MG63 (cell line): Measurements from ENCODE around the gene KRTAP5-2. TPM values are rescaled to one million over a fixed set of nuclear protein-coding genes. Genes with fewer than 3 reads are reported as not detected.

Experiments used
- DNase-seq: peaks from one replicate; pipeline ENCODE4 v3.0.0-alpha.2; 2020
- H3K27me3 ChIP-seq: fragments of 250-450 bp; sonication (Bioruptor Pico); 2 replicates; pipeline ENCODE4 v1.5.1; 2020; ENCODE audit warnings: mild to moderate bottlenecking, moderate library complexity
- H3K36me3 ChIP-seq: fragments of 250-450 bp; sonication (Bioruptor Pico); 2 replicates; pipeline ENCODE4 v1.5.1; 2020; ENCODE audit warnings: mild to moderate bottlenecking, moderate library complexity
- H3K4me3 ChIP-seq: fragments of 250-450 bp; sonication (Bioruptor Pico); 2 replicates; pipeline ENCODE4 v1.5.1; 2020; ENCODE audit warnings: mild to moderate bottlenecking, moderate library complexity
- H3K9me3 ChIP-seq: fragments of 250-450 bp; sonication (Bioruptor Pico); 2 replicates; pipeline ENCODE4 v1.5.1; 2020; ENCODE audit warnings: mild to moderate bottlenecking, moderate library complexity
- total RNA-seq: library from RNA; depleted of rRNA; stranded (reverse); fragments of >200 nt; shearing (Covaris generic); gene quantifications from 2 replicates; pipeline ENCODE4 v1.2.3, GENCODE V29; 2014; ENCODE audit warnings: low replicate concordance; rRNA removed

KRTAP5-2 gene
- total RNA-seq, 1 experiment from 2014 or later = not detected

- H3K9me3 ChIP-seq = no peaks in the 10 kb centered on the region
- H3K36me3 ChIP-seq = peaks cover 10% of the 10 kb centered on the region
- no peak overlapping the region for H3K4me3 ChIP-seq
- H3K27me3 ChIP-seq = no peaks in the 10 kb centered on the region
- no peak for DNase-seq
Observed at GRCh38 chr11:1557051-1557884, 40.8 kb downstream of the KRTAP5-2 start.

- H3K36me3 ChIP-seq = peaks cover 10% of the 10 kb centered on the region; the same call in 1 of the 2 replicates
- H3K27me3 ChIP-seq = no peaks in the 10 kb centered on the region
- H3K4me3 ChIP-seq = no peak overlapping the region
- no peaks in the 10 kb centered on the region for H3K9me3 ChIP-seq
- DNase-seq = no peak
Observed at GRCh38 chr11:1556278-1556902, 41.7 kb downstream of the KRTAP5-2 start.

GRCh38 chr11:1555713-1556153 is 42.4 kb downstream of the KRTAP5-2 start:
- no peaks in the 10 kb centered on the region for H3K9me3 ChIP-seq
- peaks cover 10% of the 10 kb centered on the region; the same call in 1 of the 2 replicates for H3K36me3 ChIP-seq
- no peak overlapping the region for H3K4me3 ChIP-seq
- DNase-seq = no peak
- H3K27me3 ChIP-seq = no peaks in the 10 kb centered on the region

GRCh38 chr11:1554981-1555712 is 42.9 kb downstream of the KRTAP5-2 start:
- DNase-seq = no peak
- H3K27me3 ChIP-seq = no peaks in the 10 kb centered on the region
- no peaks in the 10 kb centered on the region for H3K9me3 ChIP-seq
- H3K36me3 ChIP-seq = peaks cover 10% of the 10 kb centered on the region; the same call in 1 of the 2 replicates
- no peak overlapping the region for H3K4me3 ChIP-seq

GRCh38 chr11:1553808-1554594 is 44.1 kb downstream of the KRTAP5-2 start:
- no peaks in the 10 kb centered on the region for H3K9me3 ChIP-seq
- H3K4me3 ChIP-seq = no peak overlapping the region
- H3K36me3 ChIP-seq = peaks cover 10% of the 10 kb centered on the region; the same call in 1 of the 2 replicates
- DNase-seq = no peak
- H3K27me3 ChIP-seq = no peaks in the 10 kb centered on the region

- Histone ChIP-seq H3K9me3 (no peaks in the 10 kb centered on the region), H3K4me3 (no peak overlapping the region), H3K27me3 (peaks cover 7% of the 10 kb centered on the region), H3K36me3 (no peaks in the 10 kb centered on the region)
- no peak for DNase-seq
Observed at GRCh38 chr11:1549338-1550330, 48.5 kb downstream of the KRTAP5-2 start.

GRCh38 chr11:1548221-1549070 is 49.6 kb downstream of the KRTAP5-2 start:
- H3K36me3 ChIP-seq = no peaks in the 10 kb centered on the region
- no peak overlapping the region for H3K4me3 ChIP-seq
- H3K9me3 ChIP-seq = no peaks in the 10 kb centered on the region
- peaks cover 7% of the 10 kb centered on the region for H3K27me3 ChIP-seq
- no peak for DNase-seq

GRCh38 chr11:1547467-1548098 is 50.5 kb downstream of the KRTAP5-2 start:
- no peak for DNase-seq
- Histone ChIP-seq H3K36me3 (no peaks in the 10 kb centered on the region), H3K4me3 (no peak overlapping the region), H3K9me3 (no peaks in the 10 kb centered on the region), H3K27me3 (peaks cover 7% of the 10 kb centered on the region)

Other genes with a start within 250 kb of the KRTAP5-2 start
- 4.7 and 6.9 TPM in 2 replicates for gene BRSK2, start 208.4 kb downstream of the KRTAP5-2 start, total RNA-seq
- 25.4 and 34.2 TPM in 2 replicates for gene MOB2, start 111.5 kb downstream of the KRTAP5-2 start, total RNA-seq
- 1.1 and 4.5 TPM in 2 replicates for gene DUSP8, start 26.0 kb downstream of the KRTAP5-2 start, total RNA-seq
- gene KRTAP5-1, start 13.0 kb downstream of the KRTAP5-2 start, total RNA-seq = not detected in 2 replicates
- gene KRTAP5-3, start 10.2 kb upstream of the KRTAP5-2 start, total RNA-seq = not detected in 2 replicates
- not detected in 2 replicates for gene KRTAP5-4, start 23.8 kb upstream of the KRTAP5-2 start, total RNA-seq
- gene KRTAP5-5, start 31.5 kb upstream of the KRTAP5-2 start, total RNA-seq = not detected in 2 replicates
- not detected in 2 replicates for gene KRTAP5-6, start 98.9 kb upstream of the KRTAP5-2 start, total RNA-seq
- 0.03 and 1.8 TPM in 2 replicates for gene IFITM10, start 152.3 kb upstream of the KRTAP5-2 start, total RNA-seq
- gene CTSD, start 165.6 kb upstream of the KRTAP5-2 start, total RNA-seq = 201 and 234 TPM in 2 replicates
- not detected in 2 replicates for gene SYT8, start 236.7 kb upstream of the KRTAP5-2 start, total RNA-seq
- gene TNNI2, start 240.7 kb upstream of the KRTAP5-2 start, total RNA-seq = not detected in 2 replicates